HG02588 (cell line): Measurements from ENCODE around the gene BTAF1.

Experiments
- ATAC-seq: cut with Tn5 transposase; IDR thresholded peaks from one replicate; pipeline ENCODE4 v1.9.1; 2021; ENCODE audit warnings: mild to moderate bottlenecking, moderate library complexity; ENCODE audit not compliant: unreplicated experiment

Gene BTAF1

DNA sequence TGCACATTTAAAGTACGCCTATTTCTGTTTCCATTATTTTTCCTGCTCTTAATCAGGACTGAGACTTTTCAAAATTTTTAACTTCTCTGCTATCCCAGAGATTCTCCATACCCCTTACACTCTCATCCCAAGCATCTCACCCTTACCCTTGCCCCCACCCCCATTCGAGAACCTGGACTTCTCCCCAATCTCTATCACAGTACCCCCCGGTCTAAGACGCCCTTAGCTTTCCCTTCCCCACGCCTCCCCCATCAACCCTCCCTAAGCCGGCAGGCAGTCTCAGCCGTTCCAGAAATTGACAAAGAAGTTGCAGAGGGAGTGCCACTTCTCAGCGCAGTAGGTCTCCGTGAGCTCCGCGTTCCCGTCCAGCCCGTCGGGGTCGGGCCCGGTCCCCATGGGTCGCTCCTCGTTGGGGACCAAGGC is 15.6 kb upstream of the BTAF1 start:
- ATAC-seq: no peak

DNA sequence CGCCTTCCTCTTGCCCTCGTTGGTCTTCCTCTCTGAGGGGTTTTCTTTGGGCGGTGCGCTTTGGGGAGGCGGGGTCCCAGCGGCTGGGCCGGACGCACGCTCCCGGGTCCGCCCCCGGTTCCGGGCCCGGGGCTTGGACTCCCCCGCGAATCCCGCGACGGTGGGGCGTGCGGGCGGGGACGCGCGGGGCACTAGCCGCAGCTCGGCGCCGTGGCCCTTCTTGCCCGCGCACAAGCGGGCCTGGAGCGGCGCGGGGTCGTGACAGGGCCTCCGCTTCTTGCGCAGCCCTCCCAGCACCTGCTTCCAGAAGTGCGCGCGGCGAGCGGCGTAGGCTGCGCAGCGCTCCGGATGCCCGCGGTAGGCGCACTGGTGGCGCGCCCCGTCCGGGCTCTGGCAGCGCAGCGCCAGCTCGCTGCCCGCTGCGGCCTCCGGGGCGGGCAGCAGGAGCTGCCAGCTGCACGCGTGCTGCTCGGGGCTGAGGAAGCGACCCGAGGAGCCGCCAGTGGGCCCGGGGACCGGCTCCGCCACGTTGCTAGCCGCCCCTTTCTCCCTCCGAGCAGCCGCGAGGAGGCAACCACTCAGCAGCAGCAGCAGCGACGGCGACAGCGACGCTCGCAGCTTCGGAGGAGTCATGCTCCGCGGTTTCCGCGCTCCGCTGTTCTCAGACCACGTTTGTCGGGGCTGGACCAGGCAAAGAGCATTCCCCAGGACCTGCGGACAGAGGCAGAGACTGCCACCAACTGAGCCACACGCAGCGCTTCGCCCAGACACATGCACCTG is 15.0 kb upstream of the BTAF1 start:
- peak; percentile 88 for ATAC-seq

DNA sequence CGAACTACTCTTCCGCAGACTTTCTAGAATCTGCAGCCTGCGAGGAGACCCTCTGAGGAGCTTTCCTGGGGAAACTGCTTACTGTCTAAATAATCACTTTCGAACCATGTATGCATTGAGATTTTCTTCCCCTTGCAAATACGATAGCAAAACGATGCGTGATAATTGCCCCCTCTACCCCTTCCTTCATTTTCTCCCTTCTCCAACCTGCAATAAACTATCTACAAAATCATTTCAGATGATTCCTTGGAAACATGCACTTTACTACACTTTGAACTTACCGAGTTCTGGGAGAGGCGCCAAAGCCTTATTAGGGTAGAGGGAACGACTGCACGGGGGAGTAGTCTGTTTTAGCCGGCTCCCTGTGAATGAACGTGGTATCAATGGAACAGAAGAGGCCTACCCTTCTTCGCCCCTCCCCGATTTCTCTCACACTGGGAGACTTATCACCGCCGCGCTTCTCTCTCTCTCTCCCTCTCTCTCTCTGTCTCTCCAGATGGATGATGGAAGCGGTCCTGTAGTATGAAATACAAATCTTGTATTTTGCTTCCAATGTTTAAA is 14.4 kb upstream of the BTAF1 start, which contains the start of gene FGFBP3:
FGFBP3 (minus strand) TSS at position 370 of the 561 bp plus-strand sequence. CDS start 517 bp downstream, outside the sequence.
- ATAC-seq: no peak

DNA sequence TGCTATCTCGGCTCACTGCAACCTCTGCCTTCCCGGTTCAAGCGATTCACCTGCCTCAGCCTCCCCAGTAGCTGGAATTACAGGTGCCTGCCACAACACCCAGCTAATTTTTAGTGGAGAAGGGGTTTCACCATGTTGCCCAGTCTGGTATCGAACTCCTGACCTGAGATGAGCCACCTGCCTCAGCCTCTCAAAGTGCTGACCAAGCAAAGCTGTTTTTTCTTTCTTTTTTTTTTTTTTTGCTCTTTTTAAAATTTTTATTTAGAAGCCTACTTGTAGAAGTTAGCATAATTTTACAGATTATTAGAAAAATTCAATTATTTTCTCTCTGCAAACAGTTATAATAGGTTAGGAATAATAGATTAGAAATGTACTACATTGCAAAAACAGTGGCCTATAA is 13.1 kb upstream of the BTAF1 start:
- ATAC-seq: no peak

DNA sequence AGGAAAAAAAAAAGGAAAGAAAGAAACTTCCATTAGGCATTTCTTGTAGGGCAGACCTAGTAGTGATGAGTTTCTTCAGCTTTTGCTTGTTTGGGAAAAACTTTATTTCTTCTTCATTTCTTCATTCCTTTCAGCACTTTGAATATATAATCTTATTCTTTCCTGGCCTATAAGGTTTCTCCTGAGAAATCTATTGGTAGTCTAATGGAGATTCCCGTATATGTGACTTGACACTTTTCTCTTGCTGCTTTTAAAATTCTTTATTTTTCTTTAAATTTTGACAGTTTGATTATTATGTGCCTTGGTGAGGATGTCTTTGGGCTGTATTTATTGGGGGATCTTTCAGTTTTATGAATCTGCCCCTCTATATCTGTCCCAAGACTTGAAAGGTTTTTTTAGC is 3.9 kb upstream of the BTAF1 start:
- no peak for ATAC-seq

DNA sequence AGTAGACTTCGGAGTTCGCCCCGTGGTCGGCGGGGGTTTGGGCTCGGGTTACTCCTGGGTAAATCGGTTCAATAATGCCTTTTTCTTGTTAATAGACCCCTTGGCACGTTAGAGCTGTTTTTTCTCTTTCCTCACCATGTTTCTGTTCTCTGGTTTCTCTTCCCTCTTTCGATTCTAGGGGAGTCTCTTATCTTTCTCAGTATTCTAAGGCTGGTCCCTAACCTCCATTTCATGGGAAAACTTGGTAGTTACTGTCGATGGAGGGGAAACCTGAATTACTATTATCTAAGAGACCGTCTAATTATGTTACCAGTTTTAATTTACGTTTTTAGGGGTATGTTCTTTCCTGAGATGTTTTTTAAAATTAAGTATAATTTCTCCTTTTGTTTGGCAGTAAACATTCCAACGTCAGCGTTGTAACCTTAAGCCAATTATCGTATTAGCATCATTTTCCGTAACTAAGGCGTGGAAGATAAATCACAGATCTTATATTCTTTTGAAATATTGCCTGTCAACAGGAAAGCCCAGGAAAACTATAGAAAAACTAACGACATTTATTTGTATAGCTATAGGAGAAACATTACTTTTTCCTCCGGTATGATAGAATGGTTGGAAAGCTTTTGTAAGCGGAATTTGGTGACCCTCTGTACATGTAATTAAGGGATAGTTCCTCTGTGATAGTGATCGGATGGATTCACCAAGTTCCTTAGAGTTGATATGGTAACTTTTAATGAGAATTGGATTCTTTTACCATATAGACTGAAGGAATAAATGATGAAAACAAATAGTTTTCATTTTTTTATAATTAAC is 847 bp downstream of the BTAF1 start:
- peak; percentile 26 for ATAC-seq

DNA sequence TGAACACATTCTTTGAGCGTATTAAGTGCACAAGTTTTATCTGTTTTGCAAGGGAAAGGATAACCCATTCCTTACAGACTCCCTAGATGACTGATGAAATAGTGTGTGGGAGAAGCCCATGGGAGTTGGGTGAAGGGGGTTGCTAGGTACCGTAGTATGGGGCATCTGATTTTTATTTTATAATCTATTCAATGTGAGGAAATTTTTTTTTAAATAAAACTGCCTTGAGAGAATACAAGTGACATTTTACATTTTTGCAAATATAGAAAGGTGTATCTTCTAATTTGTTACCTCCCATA is 1.4 kb downstream of the BTAF1 start:
- no peak for ATAC-seq

DNA sequence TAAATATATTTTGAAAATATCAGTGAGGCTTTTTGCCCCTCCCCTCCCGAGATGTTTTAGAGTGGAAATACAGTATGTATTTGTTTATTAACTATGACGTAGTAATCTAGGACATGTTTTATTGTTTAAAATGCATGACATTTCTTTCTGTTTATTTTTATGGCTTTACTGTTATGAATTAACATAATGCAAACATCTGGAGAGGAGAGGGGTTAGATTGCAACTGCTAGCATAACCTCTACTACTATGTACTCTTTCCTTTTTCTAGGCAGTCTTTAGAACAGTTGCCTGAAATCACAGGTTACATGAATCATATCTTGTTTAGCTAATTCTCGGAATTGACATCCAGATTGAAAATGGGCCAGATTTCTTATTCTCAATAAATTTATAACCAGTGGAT is 7.4 kb downstream of the BTAF1 start:
- ATAC-seq: no peak

DNA sequence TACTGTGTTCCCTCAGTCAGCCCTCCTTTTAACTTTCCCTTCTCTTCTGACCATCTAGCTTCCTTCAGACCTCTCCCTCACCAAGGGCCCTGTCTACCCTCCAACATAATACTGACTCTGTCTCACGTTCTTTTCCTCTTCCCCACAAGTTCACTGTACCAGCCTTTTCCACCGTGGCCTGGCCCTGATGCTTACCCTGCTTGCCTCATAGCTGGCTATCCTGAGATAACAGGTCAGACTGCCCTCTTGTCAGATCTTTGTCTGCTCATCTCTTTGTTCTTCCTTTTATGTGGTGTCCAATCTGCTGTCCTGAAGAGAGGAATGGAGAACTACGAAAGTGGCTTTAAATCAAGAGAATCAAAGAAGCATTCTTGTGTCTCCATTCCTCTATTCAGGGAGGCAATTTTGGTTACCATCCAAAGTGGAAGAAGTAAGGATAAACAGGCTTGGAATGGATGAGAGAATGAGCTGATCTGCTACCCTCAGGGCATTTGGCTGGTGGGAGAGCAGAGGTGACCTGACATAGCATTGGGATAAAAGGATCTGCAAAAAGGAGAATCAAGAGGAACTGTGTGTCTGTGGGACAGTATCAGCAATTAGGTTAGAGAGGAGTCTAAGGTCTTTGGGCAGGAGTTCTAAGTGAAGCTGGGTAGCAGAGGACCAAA is 8.1 kb downstream of the BTAF1 start:
- ATAC-seq: no peak

DNA sequence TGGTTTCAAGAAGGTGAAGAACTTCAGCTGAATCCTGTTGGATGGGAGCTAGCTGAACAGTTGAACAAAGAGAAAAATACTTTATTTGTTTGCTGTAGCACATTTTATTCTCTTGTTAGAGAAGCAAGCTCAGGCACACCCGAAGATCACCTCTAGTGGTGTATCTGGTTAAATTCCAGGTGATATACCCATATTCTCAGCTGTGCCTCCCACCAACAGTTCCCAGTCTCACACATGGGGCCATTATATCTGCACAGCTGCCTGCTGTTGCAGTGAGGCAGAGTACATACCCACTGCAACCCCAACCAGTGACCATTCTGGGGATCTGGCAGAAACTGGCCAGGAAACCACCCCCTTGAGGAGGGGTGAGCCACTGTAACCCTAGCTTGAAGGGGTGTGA is 9.2 kb downstream of the BTAF1 start:
- no peak for ATAC-seq

DNA sequence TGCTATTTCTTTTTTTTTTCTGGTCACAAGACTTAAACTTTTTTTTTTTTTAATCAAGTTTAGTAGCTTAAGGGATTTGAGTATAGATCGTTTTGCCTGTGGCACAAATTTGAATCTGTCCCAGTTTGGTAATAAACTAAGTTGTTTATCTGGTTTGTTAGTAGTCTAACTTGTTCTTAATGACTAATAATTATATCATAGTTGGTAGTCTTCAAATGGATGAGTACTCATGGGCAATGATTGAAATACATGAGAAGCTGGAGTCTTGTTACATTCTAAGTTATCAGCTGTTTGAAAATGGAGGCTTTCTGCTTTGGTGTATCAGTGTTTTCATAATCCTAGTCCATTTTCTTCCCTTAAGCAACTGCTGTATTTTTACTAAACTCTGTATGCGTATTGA is 12.3 kb downstream of the BTAF1 start:
- no peak for ATAC-seq

DNA sequence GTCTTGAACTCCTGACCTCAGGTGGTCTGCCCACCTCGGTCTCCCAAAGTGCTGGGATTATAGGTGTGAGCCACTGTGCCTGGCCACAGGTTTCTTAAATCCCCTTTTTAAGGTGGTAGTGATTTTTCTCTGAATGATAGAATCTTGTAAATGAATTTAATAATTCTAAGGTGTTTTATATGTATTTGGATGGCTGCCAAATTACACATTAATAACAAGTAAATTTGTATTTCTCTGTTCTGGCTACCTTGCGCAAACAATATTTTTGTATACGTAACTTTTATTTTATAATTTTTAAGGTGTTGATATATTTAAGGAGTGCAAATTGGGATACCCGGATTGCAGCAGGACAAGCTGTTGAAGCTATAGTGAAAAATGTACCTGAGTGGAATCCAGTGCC is 16.1 kb downstream of the BTAF1 start:
- ATAC-seq: no peak

DNA sequence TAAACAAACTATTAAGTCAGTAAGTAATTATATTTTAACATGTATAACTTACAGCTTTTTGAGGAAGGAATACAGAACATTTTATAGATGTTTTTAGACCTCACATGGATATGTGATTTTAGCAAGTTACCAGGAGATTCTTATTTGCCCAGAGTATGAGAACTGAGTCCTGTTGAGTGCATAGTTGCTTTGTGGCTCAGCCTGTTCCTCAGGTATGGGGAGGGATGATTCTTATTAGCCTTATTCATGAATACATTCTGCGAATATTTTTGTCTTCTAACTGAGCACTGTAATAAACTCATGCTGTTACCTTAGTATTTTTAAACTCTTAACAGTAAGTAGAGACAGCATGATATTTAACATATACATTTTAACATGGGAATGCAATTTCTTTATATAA is 17.9 kb downstream of the BTAF1 start:
- ATAC-seq: no peak

DNA sequence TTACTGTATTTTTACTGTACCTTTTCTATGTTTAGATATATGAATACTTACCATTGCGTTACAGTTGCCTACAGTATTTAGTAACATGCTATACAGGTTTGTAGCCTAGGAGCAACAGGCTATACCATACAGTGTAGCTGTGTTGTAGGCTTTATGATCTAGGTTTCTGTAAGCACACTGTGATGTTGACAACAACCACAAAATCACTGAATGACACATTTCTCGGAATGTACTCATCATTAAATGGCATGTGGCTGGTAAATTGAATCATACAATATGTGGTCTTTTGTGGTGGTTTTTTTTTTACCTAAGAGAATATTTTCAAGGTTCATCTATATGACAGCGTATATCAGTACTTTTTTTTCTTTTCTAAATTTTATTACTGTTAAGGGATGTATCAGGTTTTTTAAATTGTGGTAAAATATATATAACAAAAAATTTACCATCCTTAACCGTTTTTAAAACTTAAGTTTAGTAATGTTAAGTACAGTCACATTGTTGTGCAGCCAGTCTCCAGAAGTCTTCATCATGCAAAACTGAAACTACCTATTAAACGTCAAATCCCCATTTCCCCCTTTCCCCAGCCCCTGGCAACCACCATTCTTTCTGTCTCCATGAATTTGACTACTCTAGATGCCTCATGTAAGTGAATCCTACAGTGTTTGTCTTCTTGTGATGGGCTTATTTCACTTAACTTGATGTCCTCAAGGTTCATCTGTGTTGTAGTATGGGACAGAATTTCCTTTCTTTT is 21.5 kb downstream of the BTAF1 start:
- ATAC-seq: no peak

DNA sequence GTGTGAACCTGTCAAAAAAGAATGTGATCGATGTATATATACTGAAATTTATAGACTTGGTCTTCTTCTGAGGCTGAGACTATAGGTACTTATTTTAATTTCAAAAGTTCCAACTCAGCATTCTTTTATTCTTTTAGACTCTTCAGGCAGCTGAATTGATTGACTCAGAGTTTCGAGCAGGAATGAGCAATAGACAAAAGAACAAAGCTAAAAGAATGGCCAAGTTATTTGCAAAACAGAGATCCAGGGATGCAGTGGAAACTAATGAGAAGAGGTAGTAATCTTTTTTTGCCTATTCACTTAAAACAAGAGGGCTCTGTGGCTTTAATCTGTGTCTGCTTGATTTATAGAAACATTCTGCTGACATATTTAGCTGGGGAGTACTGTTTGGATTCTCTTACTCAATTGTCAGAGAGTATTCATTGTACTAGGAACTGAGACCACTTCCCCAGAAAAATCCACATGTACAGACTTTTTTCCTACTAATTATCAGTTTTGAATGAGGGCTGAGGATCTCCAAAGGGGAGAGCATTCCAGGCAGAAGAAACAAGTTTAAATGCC is 30.1 kb downstream of the BTAF1 start:
- no peak for ATAC-seq

DNA sequence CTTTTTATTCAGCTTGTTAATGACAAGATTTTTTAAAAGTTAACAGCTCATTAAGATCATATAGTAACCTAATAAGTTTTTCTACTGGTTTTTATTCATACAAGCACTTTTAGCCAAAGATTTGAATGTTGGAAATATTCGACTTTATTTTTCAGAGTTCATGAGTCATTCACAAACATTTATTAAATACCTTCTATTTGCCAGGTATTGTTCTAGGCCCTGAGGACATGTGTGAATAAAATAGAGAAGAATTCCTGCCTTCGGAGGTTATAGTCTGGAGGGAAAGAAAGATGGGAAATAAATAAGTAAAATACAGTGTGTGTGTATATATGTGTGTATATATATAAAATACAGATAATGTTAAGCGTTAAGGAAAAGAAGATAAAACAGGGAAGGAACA is 31.5 kb downstream of the BTAF1 start:
- ATAC-seq: no peak

DNA sequence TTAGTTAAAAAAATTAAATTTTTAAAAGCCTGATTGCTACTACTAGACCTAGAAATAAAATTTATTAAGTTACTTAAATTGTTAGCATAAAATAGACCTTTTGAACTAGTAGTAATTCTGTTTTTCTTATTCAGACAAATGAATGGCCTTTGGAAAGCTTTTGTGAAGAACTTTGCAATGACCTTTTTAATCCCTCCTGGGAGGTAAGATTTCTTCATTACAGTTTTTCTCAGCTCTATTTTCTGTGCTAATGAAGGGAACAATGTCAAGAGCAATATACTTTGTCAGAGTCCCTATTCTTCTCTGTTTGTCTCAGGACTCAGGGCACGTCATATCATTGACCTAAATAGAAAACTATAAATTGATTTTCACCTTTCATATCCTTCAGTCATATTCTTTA is 33.5 kb downstream of the BTAF1 start:
- ATAC-seq: no peak

DNA sequence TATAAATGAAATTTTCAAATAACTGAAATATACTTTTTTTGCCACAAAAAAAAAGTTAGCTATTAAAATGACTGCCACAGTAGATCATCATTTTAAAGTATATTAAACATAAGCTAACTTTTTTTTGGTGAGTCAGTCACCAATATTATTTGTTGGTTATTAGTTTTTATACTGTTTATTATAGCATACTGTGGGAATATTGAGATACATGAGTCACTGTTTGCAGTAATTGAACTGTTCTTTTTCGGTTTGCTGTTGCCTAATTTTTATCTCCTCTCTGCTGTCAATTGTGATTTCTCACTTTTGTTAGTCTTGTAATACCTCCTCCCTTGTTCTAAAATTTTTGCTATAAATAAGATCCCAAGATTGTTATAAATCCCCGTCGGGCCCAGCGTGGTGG is 45.7 kb downstream of the BTAF1 start:
- no peak for ATAC-seq

DNA sequence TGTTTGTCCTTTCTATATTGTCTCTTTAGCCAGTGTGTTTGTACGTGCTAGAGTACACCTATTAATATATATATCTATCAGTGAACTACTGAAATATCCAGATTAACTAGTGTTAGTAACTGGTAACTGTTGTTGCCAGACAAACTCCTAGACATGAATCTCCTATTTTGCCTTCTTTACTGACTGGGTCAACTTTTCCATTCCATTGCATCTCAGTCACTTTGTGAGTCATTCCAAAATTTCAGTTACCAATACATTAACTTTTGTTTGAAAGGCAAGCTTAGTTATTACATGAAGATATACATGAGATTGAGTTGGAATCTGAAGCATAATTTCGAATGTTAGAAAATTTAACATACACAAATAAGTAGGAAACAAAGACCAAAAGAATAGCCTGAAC is 51.4 kb downstream of the BTAF1 start:
- no peak for ATAC-seq

DNA sequence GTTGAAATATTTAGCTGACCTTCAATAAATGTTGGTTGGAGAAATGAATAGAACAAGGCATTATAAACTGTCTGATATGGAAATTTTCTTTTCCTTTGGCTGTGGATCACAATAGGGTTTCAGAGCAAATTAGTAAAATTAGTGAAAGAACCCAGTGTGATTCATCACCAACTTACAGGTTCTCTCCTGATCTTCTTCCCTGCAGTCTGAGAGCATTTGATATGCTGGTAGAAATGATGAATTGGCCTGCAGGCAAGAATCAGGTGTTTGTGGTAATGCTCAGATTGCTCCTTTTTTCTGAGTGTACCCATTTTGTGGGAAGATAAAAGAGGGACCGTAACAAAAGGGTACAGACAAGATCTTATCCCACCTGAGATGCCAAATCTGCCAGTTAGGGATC is 51.9 kb downstream of the BTAF1 start:
- no peak for ATAC-seq
